ENCODE data around the gene CARNS1. TPM values are rescaled to one million over a fixed set of nuclear protein-coding genes. Genes with fewer than 3 reads are reported as not detected.

CARNS1 gene
- total RNA-seq, 1 donor from 2014 or later: 0.21 TPM

DNA sequence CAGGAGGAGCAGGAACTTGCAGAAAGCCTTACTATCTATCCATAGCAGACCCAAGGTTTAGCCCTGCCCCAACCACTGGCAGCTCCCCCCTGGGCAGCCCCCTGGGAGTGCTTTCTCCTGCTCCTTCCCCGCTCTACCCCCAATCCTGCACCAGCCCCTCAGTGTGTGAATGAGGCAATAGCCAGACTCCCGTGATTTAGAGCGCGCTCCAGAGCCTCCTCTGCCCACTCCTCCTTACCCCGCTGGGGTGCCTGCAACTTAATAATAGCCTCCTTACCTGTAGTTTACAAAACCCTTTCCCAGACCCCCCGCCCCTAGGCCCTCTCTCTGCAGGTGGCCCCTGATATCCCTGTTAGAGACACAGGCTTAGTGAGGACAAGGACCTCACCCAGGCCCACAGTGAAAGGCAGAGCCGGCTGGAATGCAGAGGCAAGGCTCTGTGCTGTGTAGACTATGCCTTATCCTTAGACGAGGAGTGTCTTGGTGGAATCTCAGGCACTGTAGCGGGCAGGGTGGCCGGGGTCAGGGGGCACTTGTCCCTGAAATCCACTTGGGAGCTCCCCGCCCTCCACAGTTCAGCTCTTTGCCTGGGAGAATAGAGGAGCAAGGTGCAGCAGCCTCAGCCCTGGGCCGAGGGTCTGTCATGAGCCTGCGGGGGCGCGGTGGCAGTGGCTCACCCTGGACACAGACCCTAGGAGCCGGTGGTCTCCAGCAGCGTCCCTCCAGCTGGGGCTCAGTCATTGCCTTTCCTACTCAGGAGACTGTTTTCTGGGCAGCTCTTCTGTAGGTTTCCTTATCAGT is 4.3 kb upstream of the CARNS1 start:
- no peak overlapping the region for H3K4me3 ChIP-seq (ENCODE audit: low read depth, low read length)
- peaks cover 24% of the 10 kb centered on the region for H3K27me3 ChIP-seq (ENCODE audit: control insufficient read depth, insufficient read depth, low read length)
- H3K36me3 ChIP-seq (ENCODE audit: control insufficient read depth, insufficient read depth, low read length): no peaks in the 10 kb centered on the region
- no peak for DNase-seq (ENCODE audit: low read depth)
- TF ChIP-seq, protein P1, sequence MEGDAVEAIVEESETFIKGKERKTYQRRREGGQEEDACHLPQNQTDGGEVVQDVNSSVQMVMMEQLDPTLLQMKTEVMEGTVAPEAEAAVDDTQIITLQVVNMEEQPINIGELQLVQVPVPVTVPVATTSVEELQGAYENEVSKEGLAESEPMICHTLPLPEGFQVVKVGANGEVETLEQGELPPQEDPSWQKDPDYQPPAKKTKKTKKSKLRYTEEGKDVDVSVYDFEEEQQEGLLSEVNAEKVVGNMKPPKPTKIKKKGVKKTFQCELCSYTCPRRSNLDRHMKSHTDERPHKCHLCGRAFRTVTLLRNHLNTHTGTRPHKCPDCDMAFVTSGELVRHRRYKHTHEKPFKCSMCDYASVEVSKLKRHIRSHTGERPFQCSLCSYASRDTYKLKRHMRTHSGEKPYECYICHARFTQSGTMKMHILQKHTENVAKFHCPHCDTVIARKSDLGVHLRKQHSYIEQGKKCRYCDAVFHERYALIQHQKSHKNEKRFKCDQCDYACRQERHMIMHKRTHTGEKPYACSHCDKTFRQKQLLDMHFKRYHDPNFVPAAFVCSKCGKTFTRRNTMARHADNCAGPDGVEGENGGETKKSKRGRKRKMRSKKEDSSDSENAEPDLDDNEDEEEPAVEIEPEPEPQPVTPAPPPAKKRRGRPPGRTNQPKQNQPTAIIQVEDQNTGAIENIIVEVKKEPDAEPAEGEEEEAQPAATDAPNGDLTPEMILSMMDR (IDR thresholded peaks at IDR 0.05; ENCODE audit: insufficient read depth, low read length, poor library complexity, severe bottlenecking): no peak

DNA sequence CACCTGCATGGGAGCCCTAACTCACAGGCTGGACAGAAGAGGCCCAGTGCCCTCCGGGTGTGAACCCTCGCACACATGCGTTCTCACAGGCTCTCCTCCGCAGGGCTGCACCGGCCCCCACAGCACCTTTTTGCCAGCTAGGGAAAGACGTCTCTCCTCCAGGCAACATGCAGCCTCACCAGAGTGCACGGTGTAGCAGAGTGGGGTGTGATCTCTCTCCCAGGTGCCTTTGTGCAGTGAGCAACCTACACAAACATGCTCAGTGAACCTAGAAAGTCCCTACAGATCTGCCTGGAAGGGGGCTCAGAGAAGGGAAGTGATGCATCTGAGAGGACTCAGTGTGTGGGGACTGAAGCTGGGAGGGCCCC is 3.7 kb upstream of the CARNS1 start:
- H3K4me3 ChIP-seq (ENCODE audit: low read depth, low read length): no peak overlapping the region
- H3K27me3 ChIP-seq (ENCODE audit: control insufficient read depth, insufficient read depth, low read length): peaks cover 26% of the 10 kb centered on the region
- no peak for DNase-seq (ENCODE audit: low read depth)
- TF ChIP-seq, protein P1 (IDR thresholded peaks at IDR 0.05; ENCODE audit: insufficient read depth, low read length, poor library complexity, severe bottlenecking): no peak
- no peaks in the 10 kb centered on the region for H3K36me3 ChIP-seq (ENCODE audit: control insufficient read depth, insufficient read depth, low read length)

DNA sequence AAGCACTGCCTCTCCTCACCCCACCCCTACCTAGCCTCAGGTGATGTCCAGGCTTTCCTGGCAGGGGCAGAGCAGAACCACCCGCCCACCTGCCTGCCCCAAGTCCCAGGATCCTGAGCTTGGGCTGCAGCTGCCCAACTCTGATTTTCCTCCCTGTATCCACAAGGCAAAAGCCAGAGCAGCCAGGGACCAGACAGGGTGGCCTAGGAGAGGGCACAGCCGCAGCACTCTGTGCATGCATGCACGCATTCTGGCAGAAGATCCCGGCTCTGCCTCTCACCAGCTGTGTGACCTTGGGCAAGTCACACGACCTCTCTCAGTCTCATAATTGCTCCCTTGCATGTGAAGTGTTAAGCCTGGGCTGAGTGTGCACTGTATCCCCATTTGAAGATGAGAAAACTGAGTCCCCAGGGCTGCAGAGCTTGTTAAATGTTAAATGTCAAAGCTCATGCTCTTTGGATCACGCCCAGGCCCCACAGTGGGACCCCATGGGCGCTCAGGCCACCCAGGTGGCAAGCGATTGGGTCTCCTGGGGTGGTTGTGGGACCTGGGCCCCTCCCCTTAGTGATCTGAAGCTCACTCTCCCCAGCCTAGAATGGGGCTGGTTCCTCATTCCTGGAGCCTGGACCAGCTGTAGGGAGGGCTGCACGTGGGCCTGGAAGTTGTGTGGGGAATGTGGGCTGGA is 2.8 kb upstream of the CARNS1 start:
- H3K36me3 ChIP-seq (ENCODE audit: control insufficient read depth, insufficient read depth, low read length): no peaks in the 10 kb centered on the region
- no peak overlapping the region for H3K4me3 ChIP-seq (ENCODE audit: low read depth, low read length)
- peaks cover 28% of the 10 kb centered on the region for H3K27me3 ChIP-seq (ENCODE audit: control insufficient read depth, insufficient read depth, low read length)
- DNase-seq (ENCODE audit: low read depth): no peak
- TF ChIP-seq, protein P1 (IDR thresholded peaks at IDR 0.05; ENCODE audit: insufficient read depth, low read length, poor library complexity, severe bottlenecking): no peak

DNA sequence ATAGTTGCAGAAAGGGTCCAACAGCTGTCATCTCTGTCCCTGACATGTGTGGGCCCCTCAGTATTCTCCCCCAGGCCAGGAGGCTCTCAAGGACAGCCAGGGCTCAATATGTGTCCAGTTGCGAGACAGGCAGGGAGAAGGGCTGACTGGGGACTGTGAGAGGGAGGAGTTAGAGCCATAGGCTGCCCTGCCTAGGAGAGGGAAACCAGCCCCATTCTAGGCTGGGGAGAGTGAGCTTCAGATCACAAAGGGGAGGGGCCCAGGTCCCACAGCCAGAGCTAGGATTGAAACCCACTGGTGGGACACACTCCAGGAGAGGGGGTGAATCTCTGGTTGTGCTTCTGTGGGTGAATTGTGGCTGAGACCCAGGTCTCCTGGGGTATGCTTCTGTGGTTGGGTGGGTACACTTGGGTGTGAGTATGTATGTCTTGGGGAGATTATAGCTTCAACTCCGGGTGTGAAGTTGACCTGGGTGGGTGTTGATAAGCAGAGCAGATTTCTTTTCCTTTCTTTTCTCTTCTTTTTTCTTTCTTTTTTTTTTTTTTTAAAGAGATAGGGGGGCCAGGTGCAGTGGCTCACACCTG is 2.1 kb upstream of the CARNS1 start:
- H3K27me3 ChIP-seq (ENCODE audit: control insufficient read depth, insufficient read depth, low read length): peaks cover 28% of the 10 kb centered on the region
- H3K36me3 ChIP-seq (ENCODE audit: control insufficient read depth, insufficient read depth, low read length): no peaks in the 10 kb centered on the region
- TF ChIP-seq, protein P1 (IDR thresholded peaks at IDR 0.05; ENCODE audit: insufficient read depth, low read length, poor library complexity, severe bottlenecking): no peak
- no peak for DNase-seq (ENCODE audit: low read depth)
- H3K4me3 ChIP-seq (ENCODE audit: low read depth, low read length): no peak overlapping the region

DNA sequence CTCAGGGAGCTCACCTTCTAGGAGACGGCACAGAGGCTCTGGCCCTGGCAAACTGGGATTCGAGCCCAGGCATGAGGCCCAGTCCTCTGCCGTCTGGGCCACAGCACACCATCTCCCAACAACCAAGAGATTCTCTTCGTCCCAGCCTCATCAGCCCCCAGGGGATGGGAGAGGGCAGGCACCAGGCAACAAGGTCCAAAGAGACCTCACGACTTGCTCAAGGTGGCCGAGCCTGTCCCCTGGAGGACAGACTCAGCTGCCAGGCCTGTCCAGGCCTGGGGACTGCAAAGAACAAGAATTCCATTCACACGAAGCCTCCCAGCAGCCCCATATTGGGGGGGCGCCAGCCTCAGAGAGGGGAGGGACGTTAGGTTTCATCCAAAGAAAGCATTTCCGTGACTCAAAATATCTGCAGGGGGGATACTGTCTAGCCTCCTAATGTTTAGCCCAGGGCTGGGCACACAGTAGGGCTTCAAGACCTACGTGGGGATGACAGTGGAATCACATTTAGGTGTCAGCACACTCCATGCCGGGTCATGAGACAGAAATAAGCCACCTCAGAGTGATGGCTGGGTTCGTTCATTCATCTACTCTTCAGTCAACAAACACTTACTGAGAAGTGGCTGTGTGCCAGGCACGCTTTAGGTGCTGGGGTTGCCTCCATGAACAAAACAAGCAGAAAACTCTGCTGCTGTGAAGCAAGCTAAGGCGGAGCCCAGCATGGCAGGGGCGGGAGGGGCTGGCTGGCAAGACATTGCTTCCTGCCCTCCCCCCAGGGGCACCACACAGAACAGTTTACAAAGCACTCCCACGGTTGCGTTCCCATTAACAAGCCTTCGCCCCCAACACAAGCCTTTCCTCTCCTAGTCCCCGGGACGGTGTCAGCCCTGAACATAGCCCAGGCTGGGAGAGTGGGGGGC is 1.2 kb downstream of the CARNS1 start:
- DNase-seq (ENCODE audit: low read depth): no peak
- H3K27me3 ChIP-seq (ENCODE audit: control insufficient read depth, insufficient read depth, low read length): peaks cover 23% of the 10 kb centered on the region
- H3K36me3 ChIP-seq (ENCODE audit: control insufficient read depth, insufficient read depth, low read length): no peaks in the 10 kb centered on the region
- TF ChIP-seq, protein P1 (IDR thresholded peaks at IDR 0.05; ENCODE audit: insufficient read depth, low read length, poor library complexity, severe bottlenecking): no peak
- H3K4me3 ChIP-seq (ENCODE audit: low read depth, low read length): no peak overlapping the region

Measured in kidney epithelial cell (primary cell).